IMR-90 (cell line): ENCODE data around the gene LOXL4. TPM values are rescaled to one million over a fixed set of nuclear protein-coding genes. Genes with fewer than 3 reads are reported as not detected.

Source experiments
- ATAC-seq: fragments of 200-7000 bp; cut with Tn5 transposase; 2 replicates; pipeline ENCODE4 v1.9.1; 2020; ENCODE audit warnings: low read depth, mild to moderate bottlenecking, moderate library complexity
- BruUV-seq: library from RNA; stranded (reverse); fragments of 400-500 nt; replicated peaks from 2 replicates; lab custom pipeline; 2021; lab: Mats Ljungman, UMichigan
- CTCF ChIA-PET: fragments of 300-600 bp; formaldehyde crosslinking; extraction: SDS; loops from one replicate; lab custom pipeline; 2021; ENCODE audit warnings: antibody characterized with exemption; lab: Yijun Ruan, JAX
- POLR2A ChIA-PET: fragments of 300-600 bp; sonication (Branson Sonifier 250); formaldehyde crosslinking; loops from one replicate; lab custom pipeline; 2022; ENCODE audit warnings: antibody characterized with exemption; ENCODE audit not compliant: unreplicated experiment; lab: Charles Lee
- DNase-seq: peaks from one replicate; pipeline ENCODE4 v3.0.0; 2013
- H2AFZ ChIP-seq: replicated peaks from 2 replicates; pipeline ENCODE3; 2013; ENCODE audit warnings: low read length, mild to moderate bottlenecking; ENCODE audit not compliant: poor library complexity
- H2AK5ac ChIP-seq: 2 replicates; pipeline ENCODE4 v1.6.1; 2013; ENCODE audit warnings: low read depth, low read length, inconsistent platforms
- H2AK9ac ChIP-seq: replicated peaks from 2 replicates; pipeline ENCODE3; 2013; ENCODE audit warnings: mild to moderate bottlenecking, low read depth, low read length, moderate library complexity; ENCODE audit not compliant: poor library complexity
- H2BK120ac ChIP-seq: 2 replicates; pipeline ENCODE4 v1.6.1; 2013; ENCODE audit warnings: low read depth, low read length, inconsistent platforms
- H2BK15ac ChIP-seq: 3 replicates; pipeline ENCODE4 v1.6.1; 2013; ENCODE audit warnings: low read depth, low read length, inconsistent platforms
- H2BK20ac ChIP-seq: 2 replicates; pipeline ENCODE4 v1.6.1; 2013; ENCODE audit warnings: low read depth, mild to moderate bottlenecking, inconsistent platforms, low read length, moderate library complexity
- H2BK5ac ChIP-seq: 2 replicates; pipeline ENCODE4 v1.6.1; 2013; ENCODE audit warnings: mild to moderate bottlenecking, low read depth, low read length, inconsistent platforms; ENCODE audit not compliant: poor library complexity, severe bottlenecking
- H3K14ac ChIP-seq: replicated peaks from 2 replicates; pipeline ENCODE4 v1.6.1; 2013; ENCODE audit warnings: low read depth, low read length, inconsistent platforms
- H3K18ac ChIP-seq: 2 replicates; pipeline ENCODE4 v1.6.1; 2013; ENCODE audit warnings: low read depth, low read length, control low read depth
- H3K23ac ChIP-seq: 2 replicates; pipeline ENCODE4 v1.6.1; 2013; ENCODE audit warnings: low read depth, low read length, inconsistent platforms
- H3K27ac ChIP-seq: 2 replicates; pipeline ENCODE4 v1.5.1; 2013; ENCODE audit warnings: mild to moderate bottlenecking, control low read depth, low read length; ENCODE audit not compliant: insufficient read depth
- H3K27me3 ChIP-seq: 2 replicates; pipeline ENCODE4 v1.6.1; 2013; ENCODE audit warnings: low read length; ENCODE audit not compliant: control insufficient read depth, insufficient read depth
- H3K36me3 ChIP-seq: 2 replicates; pipeline ENCODE4 v1.6.1; 2013; ENCODE audit warnings: low read length, mixed read lengths; ENCODE audit not compliant: control insufficient read depth, insufficient read depth
- H3K4ac ChIP-seq: 2 replicates; pipeline ENCODE4 v1.6.1; 2013; ENCODE audit warnings: low read depth, low read length, inconsistent platforms
- H3K4me1 ChIP-seq: 2 replicates; pipeline ENCODE4 v1.6.1; 2013; ENCODE audit warnings: low read length, mixed read lengths; ENCODE audit not compliant: control insufficient read depth, insufficient read depth
- H3K4me2 ChIP-seq: 2 replicates; pipeline ENCODE4 v1.6.1; 2013; ENCODE audit warnings: low read depth, mild to moderate bottlenecking, control low read depth, low read length, moderate library complexity
- H3K4me3 ChIP-seq: 2 replicates; pipeline ENCODE4 v1.5.1; 2013; ENCODE audit warnings: low read depth, mild to moderate bottlenecking, control low read depth, low read length, moderate library complexity; ENCODE audit not compliant: insufficient read depth
- H3K56ac ChIP-seq: 2 replicates; pipeline ENCODE4 v1.6.1; 2013; ENCODE audit warnings: low read length, inconsistent platforms; ENCODE audit not compliant: insufficient read depth; ENCODE audit errors: extremely low read depth
- H3K79me1 ChIP-seq, 2 experiments: 2 replicates each; pipeline ENCODE4 v1.6.1; 2013; ENCODE audit warnings: low read length in 2 of 2, inconsistent platforms in 1 of 2, low read depth in 1 of 2
- H3K9ac ChIP-seq: 2 replicates; pipeline ENCODE4 v1.6.1; 2013; ENCODE audit warnings: low read depth, low read length, control low read depth
- H3K9me1 ChIP-seq: 2 replicates; pipeline ENCODE4 v1.6.1; 2013; ENCODE audit warnings: low read length, inconsistent platforms; ENCODE audit not compliant: insufficient read depth
- H3K9me3 ChIP-seq: 2 replicates; pipeline ENCODE4 v1.6.1; 2013; ENCODE audit warnings: low read length; ENCODE audit not compliant: control insufficient read depth, insufficient read depth
- H4K20me1 ChIP-seq: 2 replicates; pipeline ENCODE4 v1.6.1; 2013; ENCODE audit warnings: low read length, inconsistent platforms; ENCODE audit not compliant: insufficient read depth
- H4K5ac ChIP-seq: 2 replicates; pipeline ENCODE4 v1.6.1; 2013; ENCODE audit warnings: mild to moderate bottlenecking, low read depth, low read length, control low read depth
- H4K8ac ChIP-seq, 2 experiments: 2 replicates each; pipeline ENCODE4 v1.6.1; 2013; ENCODE audit warnings: low read depth in 2 of 2, low read length in 2 of 2, control low read depth in 1 of 2, inconsistent platforms in 1 of 2
- H4K91ac ChIP-seq: 2 replicates; pipeline ENCODE4 v1.6.1; 2013; ENCODE audit warnings: low read depth, low read length, inconsistent platforms; ENCODE audit not compliant: insufficient read depth
- BHLHE40 ChIP-seq: fragments of 150-350 bp; IDR thresholded peaks from 2 replicates; pipeline ENCODE4 v1.6.1; 2016; ENCODE audit warnings: mild to moderate bottlenecking, low read depth, low read length
- CEBPB ChIP-seq: IDR thresholded peaks from 2 replicates; pipeline ENCODE4 v1.6.1; 2012; ENCODE audit warnings: low read depth, low read length, improper control_type of control experiment
- MAFK ChIP-seq: IDR thresholded peaks from 2 replicates; pipeline ENCODE4 v1.6.1; 2012; ENCODE audit warnings: low read depth, low read length, improper control_type of control experiment
- RCOR1 ChIP-seq: IDR thresholded peaks from 2 replicates; pipeline ENCODE4 v1.6.1; 2012; ENCODE audit warnings: mild to moderate bottlenecking, low read length, improper control_type of control experiment; ENCODE audit not compliant: insufficient replicate concordance
- RFX5 ChIP-seq: IDR thresholded peaks from 2 replicates; pipeline ENCODE4 v1.8.0; 2012; ENCODE audit warnings: low read depth, mild to moderate bottlenecking, low read length, moderate library complexity
- WGBS, 2 experiments: methylation state at CpG; one replicate each; pipeline versions ENCODE4 v1.1.5 to v1.1.7; 2013; ENCODE audit warnings: missing lambda C conversion rate in 2 of 2; ENCODE audit not compliant: insufficient read length in 1 of 2; ENCODE audit errors: extremely low coverage in 2 of 2; 5-methylcytosine and 5-hydroxymethylcytosine counted together
- dilution Hi-C: fragments of 300-500 bp; cut with HindIII; formaldehyde crosslinking; loops from one replicate; pipeline ENCODE4 v1.14.3; 2018; ENCODE audit warnings: low sequenced_read_pairs; ENCODE audit not compliant: unreplicated experiment
- in situ Hi-C: fragments of 300-500 bp; cut with MboI; formaldehyde crosslinking; loops from 3 replicates; pipeline ENCODE4 v1.14.3; 2019; ENCODE audit warnings: low sequenced_read_pairs, inconsistent platforms, mixed read lengths
- intact Hi-C: fragments of 100-400 bp; cut with micrococcal nuclease; formaldehyde crosslinking; loops from 2 replicates; pipeline ENCODE4 v1.10.0; 2022
- polyA plus RNA-seq, 3 experiments: library from polyadenylated mRNA; depleted of rRNA; stranded (reverse); fragments of >200 nt; gene quantifications; 2 replicates each; pipeline ENCODE4 v1.2.3, GENCODE V29; 2012; ENCODE audit warnings: low replicate concordance in 1 of 3
- total RNA-seq: library from RNA; depleted of rRNA; stranded (reverse); fragments of >200 nt; gene quantifications from 2 replicates; pipeline ENCODE4 v1.2.3, GENCODE V29; 2012

The LOXL4 gene
- total and polyA plus RNA-seq, 2 of the 4 experiments (the other 2 are of a cell fraction), result 20.8 to 26.7 TPM

- H2AK5ac ChIP-seq, result no peak overlapping the region
- H3K4me1 ChIP-seq, result peaks cover 7% of the 10 kb centered on the region
- H3K4me2 ChIP-seq, result no peak overlapping the region
- H2BK15ac ChIP-seq, result no peak overlapping the region
- no peak overlapping the region for H3K56ac ChIP-seq
- no peaks in the 10 kb centered on the region; the same call in 1 of the 2 replicates for H3K9me3 ChIP-seq
- in situ Hi-C loops (loop anchor here (10.0 kb wide), 1 partner anchor 143 kb away; no protein-coding TSS in a partner anchor), intact Hi-C loops (loop anchor here (2.0 kb wide), 1 partner anchor 39 kb away; the partner anchor contains the start of gene LOXL4), dilution Hi-C loops (no loop called here)
- H2AFZ ChIP-seq, result peak overlapping the region; percentile 97
- TF ChIP-seq BHLHE40 (no peak), RFX5 (no peak), RCOR1 (no peak), MAFK (no peak), CEBPB (no peak)
- no peak overlapping the region for H3K4ac ChIP-seq
- ChIA-PET CTCF (interaction anchor here (1.2 to 2.0 kb wide), 2 partner anchors 37 to 65 kb away, joined by 5 to 23 read pairs; no protein-coding TSS in a partner anchor), POLR2A (no interaction called here)
- H3K9me1 ChIP-seq, result no peaks in the 10 kb centered on the region
- no peak overlapping the region for H2BK20ac ChIP-seq
- H3K18ac ChIP-seq, result no peak overlapping the region
- H4K5ac ChIP-seq, result no peak overlapping the region
- H2AK9ac ChIP-seq, result no peak overlapping the region
- no peaks in the 10 kb centered on the region for H3K79me1 ChIP-seq
- no peaks in the 10 kb centered on the region for H4K20me1 ChIP-seq
- no peak overlapping the region for H3K27ac ChIP-seq
- H4K8ac ChIP-seq, result no peak overlapping the region
- no peak overlapping the region for H2BK5ac ChIP-seq
- no peak overlapping the region for H4K91ac ChIP-seq
- no peak overlapping the region for H3K9ac ChIP-seq
- H3K36me3 ChIP-seq, result no peaks in the 10 kb centered on the region
- no peak overlapping the region for H3K23ac ChIP-seq
- ATAC-seq, result no peak
- H3K14ac ChIP-seq, result no peak overlapping the region
- 100% methylated on average over 3 of the region's 11 CpGs; no CpG with 5 or more reads in 1 of the 2 experiments for WGBS, 2 experiments
- no TSS peak for BruUV-seq
- no peak overlapping the region for H3K4me3 ChIP-seq
- H2BK120ac ChIP-seq, result no peak overlapping the region
- DNase-seq, result no peak
- H3K27me3 ChIP-seq, result peaks cover 13% of the 10 kb centered on the region
Observed at GRCh38 chr10:98307916-98308541, 40.0 kb upstream of the LOXL4 start.
